K562 (cell line): ENCODE results near the gene RANBP3. TPM values are rescaled to one million over a fixed set of nuclear protein-coding genes. Genes with fewer than 3 reads are reported as not detected.

Experiments used
- ATAC-seq: fragments of 200-7000 bp; cut with Tn5 transposase; 3 replicates; pipeline ENCODE4 v1.9.1; 2020; ENCODE audit warnings: moderate library complexity
- BruUV-seq: library from RNA; stranded (reverse); fragments of 400-500 nt; replicated peaks from 2 replicates; lab custom pipeline; 2021; lab: Mats Ljungman, UMichigan
- CTCF ChIA-PET: fragments of 300-600 bp; formaldehyde crosslinking; extraction: SDS; loops from one replicate; lab custom pipeline; 2021; ENCODE audit warnings: low intra/inter-chr PET ratio; lab: Yijun Ruan, JAX
- POLR2A ChIA-PET: fragments of 300-600, 350-650 bp; sonication (Branson Sonifier 250); formaldehyde crosslinking; extraction: SDS; loops from one replicate; lab custom pipeline; 2021; ENCODE audit warnings: antibody characterized with exemption, inconsistent platforms; lab: Yijun Ruan, JAX
- DNase-seq, 4 experiments: peaks; one replicate each; pipeline versions ENCODE4 v3.0.0 to v3.0.0-alpha.2; 2011 to 2018; ENCODE audit warnings: low spot score in 3 of 4, mixed read lengths in 3 of 4; ENCODE audit errors: extremely low read depth in 1 of 4
- FAIRE-seq: peaks from 2 replicates; lab custom pipeline; 2011; peaks lifted over from hg19 to GRCh38; lab: Jason Lieb, UNC
- H2AFZ ChIP-seq: 2 replicates; pipeline ENCODE4 v1.6.0; 2011; ENCODE audit warnings: low read depth, low read length, control low read depth, inconsistent platforms
- H3K27ac ChIP-seq: fragments of 200-600 bp; 3 replicates; pipeline ENCODE4 v1.8.0; 2011; ENCODE audit warnings: low read depth, mild to moderate bottlenecking, control low read depth, inconsistent platforms, low read length, moderate library complexity, mixed read lengths; ENCODE audit errors: extremely low read depth
- H3K27me3 ChIP-seq, 2 experiments: fragments of 300-600 bp in 1 of 2; 2 replicates in 1 of 2; 3 replicates in 1 of 2; pipeline versions ENCODE4 v1.6.0 to v1.8.0; 2011; ENCODE audit warnings: inconsistent platforms in 2 of 2, low read length in 2 of 2, mild to moderate bottlenecking in 1 of 2, mixed read lengths in 1 of 2, moderate library complexity in 1 of 2; ENCODE audit not compliant: control insufficient read depth in 2 of 2, insufficient read depth in 2 of 2
- H3K36me3 ChIP-seq: fragments of 300-600 bp; 3 replicates; pipeline ENCODE4 v1.8.0; 2011; ENCODE audit warnings: mild to moderate bottlenecking, low read length, inconsistent platforms; ENCODE audit not compliant: control insufficient read depth, insufficient read depth
- H3K4me1 ChIP-seq, 2 experiments: fragments of 200-600 bp in 1 of 2; replicated peaks in 1 of 2; 2 replicates in 1 of 2; 3 replicates in 1 of 2; pipeline versions ENCODE4 v1.5.1 to v1.8.0; 2011; ENCODE audit warnings: inconsistent platforms in 2 of 2, low read length in 2 of 2, mild to moderate bottlenecking in 1 of 2, mixed read lengths in 1 of 2, moderate library complexity in 1 of 2; ENCODE audit not compliant: control insufficient read depth in 2 of 2, insufficient read depth in 2 of 2
- H3K4me2 ChIP-seq: 2 replicates; pipeline ENCODE4 v1.6.1; 2011; ENCODE audit warnings: low read length, control low read depth, inconsistent platforms, mixed read lengths; ENCODE audit not compliant: insufficient read depth
- H3K4me3 ChIP-seq: fragments of 200-600 bp; sonication (generic), shearing (Covaris generic); 2 replicates; pipeline ENCODE4 v1.5.1; 2016; ENCODE audit warnings: control low read depth, inconsistent platforms
- H3K79me2 ChIP-seq: fragments of 200-600 bp; 3 replicates; pipeline ENCODE4 v1.8.0; 2011; ENCODE audit warnings: low read length, inconsistent platforms; ENCODE audit not compliant: control insufficient read depth, insufficient read depth
- H3K9ac ChIP-seq, 2 experiments: 2 replicates each; pipeline versions ENCODE4 v1.6.0 to v1.6.1; 2011; ENCODE audit warnings: low read depth in 2 of 2, low read length in 2 of 2, control low read depth in 1 of 2, inconsistent platforms in 1 of 2, mild to moderate bottlenecking in 1 of 2, mixed read lengths in 1 of 2; ENCODE audit not compliant: insufficient read depth in 1 of 2
- H3K9me1 ChIP-seq: one replicate; pipeline ENCODE4 v1.6.0; 2011; ENCODE audit warnings: inconsistent platforms, mild to moderate bottlenecking, low read length, moderate library complexity; ENCODE audit not compliant: control insufficient read depth, insufficient read depth
- H3K9me3 ChIP-seq: replicated peaks from 2 replicates; pipeline ENCODE4 v1.5.1; 2011; ENCODE audit warnings: low read depth, low read length, inconsistent platforms; ENCODE audit not compliant: control insufficient read depth, insufficient read depth
- H4K20me1 ChIP-seq: replicated peaks from 2 replicates; pipeline ENCODE4 v1.6.1; 2011; ENCODE audit warnings: low read length, inconsistent platforms, mixed read lengths; ENCODE audit not compliant: control insufficient read depth, insufficient read depth
- FOXA1 ChIP-seq: fragments of 450-650 bp; IDR thresholded peaks from 2 replicates; pipeline ENCODE4 v1.6.1; 2016; ENCODE audit warnings: mild to moderate bottlenecking, borderline replicate concordance
- KAT2B ChIP-seq: IDR thresholded peaks from one replicate; pipeline ENCODE4 v1.6.1; 2012; ENCODE audit warnings: low read depth, mild to moderate bottlenecking, control low read depth, inconsistent platforms, low read length, moderate library complexity
- ZNF124 ChIP-seq: sonication (generic); formaldehyde crosslinking; IDR thresholded peaks from 2 replicates; pipeline ENCODE4 v1.8.1; 2022; ENCODE audit warnings: missing genetic modification reagents
- WGBS: fragments of 100-300 bp; shearing (Covaris generic); methylation state at CpG from one replicate; pipeline ENCODE4 v1.1.6; 2016; ENCODE audit warnings: low coverage, mixed read lengths; ENCODE audit not compliant: insufficient coverage; ENCODE audit errors: missing lambda C conversion rate; 5-methylcytosine and 5-hydroxymethylcytosine counted together
- in situ Hi-C: fragments of 300-500 bp; cut with MboI; formaldehyde crosslinking; loops from 4 replicates; pipeline ENCODE4 v1.15.0; 2018; ENCODE audit warnings: inconsistent platforms, mixed read lengths
- intact Hi-C: fragments of 100-400 bp; cut with micrococcal nuclease; formaldehyde crosslinking; loops from 2 replicates; pipeline ENCODE4 v1.14.2; 2022
- polyA plus RNA-seq, 8 experiments: library from polyadenylated mRNA; depleted of rRNA in 4 of 8; stranded (reverse) in 5 of 8; unstranded in 3 of 8; fragments of >200 nt; fragmentation: Nextera tagmentation in 2 of 8; fragmentation: Illumina TruSeq in 1 of 8; extraction: Ambion mirVana in 2 of 8; extraction: Trizol in 1 of 8; gene quantifications; 2 replicates each; pipeline versions ENCODE4 v1.2.1 to v1.2.3, GENCODE V29; 2011 to 2014; ENCODE audit warnings: inconsistent platforms in 1 of 8, missing spikeins in 1 of 8
- total RNA-seq, 7 experiments: library from RNA; depleted of rRNA in 6 of 7; stranded (reverse); fragments of >200 nt in 6 of 7; fragmentation: Illumina TruSeq in 2 of 7; extraction: Trizol in 2 of 7; gene quantifications; 2 replicates each; pipeline versions ENCODE4 v1.2.1 to v1.2.3, GENCODE V29; 2011 to 2021; ENCODE audit warnings: low replicate concordance in 1 of 7
- TF ChIP-seq, protein P1 (sequence below), 2 experiments: fragments of 450-650 bp in 1 of 2; sonication (generic) in 1 of 2; formaldehyde crosslinking in 1 of 2; IDR thresholded peaks; 2 replicates each; pipeline versions ENCODE4 v1.7.1 to v1.9.0; 2016 to 2022; ENCODE audit warnings: inconsistent platforms in 1 of 2, mild to moderate bottlenecking in 1 of 2, missing genetic modification reagents in 1 of 2

Gene RANBP3
- total and polyA plus RNA-seq, 9 of the 15 experiments (the other 6 are each of a cell fraction or from before 2014, with no cell fraction given) = 0.90 to 95.1 (median 63.2) TPM

DNA sequence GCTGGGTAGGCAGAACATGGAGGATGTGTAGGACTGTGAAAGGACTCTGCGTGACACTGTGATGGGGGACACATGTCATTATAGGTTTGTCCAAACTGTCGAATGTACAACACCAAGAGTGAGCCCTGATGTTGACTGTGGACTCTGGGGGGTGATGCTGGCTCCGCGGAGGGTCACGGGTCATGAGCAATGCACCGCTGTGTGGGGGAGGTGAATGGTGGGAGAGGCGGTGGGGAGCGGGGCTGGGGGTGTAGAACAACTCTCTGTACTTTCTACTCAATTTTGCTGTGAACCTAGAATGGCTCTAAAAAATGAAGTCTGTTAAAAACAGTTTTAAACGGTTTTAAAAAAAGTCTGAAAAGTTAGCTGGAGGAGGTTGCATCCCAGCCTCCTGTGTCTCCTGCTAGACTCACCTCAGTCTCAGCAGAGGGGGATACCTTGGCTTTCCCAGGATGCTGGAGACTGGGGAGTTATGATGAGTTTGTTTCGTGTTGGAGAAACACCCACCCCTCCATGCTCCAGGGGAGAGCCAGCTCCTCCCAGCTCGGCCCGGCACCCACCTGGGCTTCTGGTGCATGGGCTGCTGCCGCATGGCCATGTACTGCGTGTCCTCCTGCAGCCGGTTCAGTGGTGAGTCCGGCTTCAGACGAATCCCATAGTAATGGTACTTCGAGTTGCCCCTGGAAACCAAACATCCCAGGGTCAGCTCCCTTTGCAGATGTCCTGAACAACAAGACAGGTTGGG is 34.7 kb upstream of the RANBP3 start:
- DNase-seq (no peak), ATAC-seq (no peak), FAIRE-seq (no peak)
- Histone ChIP-seq H2AFZ (no peak overlapping the region), H3K27me3 (no peaks in the 10 kb centered on the region; a peak in 1 of 5 replicates), H3K4me1 (peaks cover 0 to 14% of the 10 kb centered on the region in 2 experiments; a peak in 1 of 5 replicates), H3K27ac (no peak overlapping the region), H4K20me1 (no peaks in the 10 kb centered on the region; the same call in 1 of the 2 replicates), H3K4me2 (no peak overlapping the region), H3K79me2 (no peaks in the 10 kb centered on the region), H3K4me3 (no peak overlapping the region), H3K9me3 (no peaks in the 10 kb centered on the region), H3K9ac (no peak overlapping the region), H3K36me3 (no peaks in the 10 kb centered on the region; the same call in 2 of the 3 replicates), H3K9me1 (no peaks in the 10 kb centered on the region)
- TF ChIP-seq ZNF124 (CRISPR knock-in tag) = no peak
- in situ Hi-C loops (no loop called here), intact Hi-C loops (no loop called here)
- 64% methylated on average over 17 of the region's 18 CpGs for WGBS
- ChIA-PET POLR2A (interaction anchor here (0.5 to 1.1 kb wide), 3 partner anchors 12 to 323 kb away, joined by 3 to 5 read pairs (median 4); partner anchors contain the start of gene RPL36), CTCF (no interaction called here)
- no TSS peak for BruUV-seq

DNA sequence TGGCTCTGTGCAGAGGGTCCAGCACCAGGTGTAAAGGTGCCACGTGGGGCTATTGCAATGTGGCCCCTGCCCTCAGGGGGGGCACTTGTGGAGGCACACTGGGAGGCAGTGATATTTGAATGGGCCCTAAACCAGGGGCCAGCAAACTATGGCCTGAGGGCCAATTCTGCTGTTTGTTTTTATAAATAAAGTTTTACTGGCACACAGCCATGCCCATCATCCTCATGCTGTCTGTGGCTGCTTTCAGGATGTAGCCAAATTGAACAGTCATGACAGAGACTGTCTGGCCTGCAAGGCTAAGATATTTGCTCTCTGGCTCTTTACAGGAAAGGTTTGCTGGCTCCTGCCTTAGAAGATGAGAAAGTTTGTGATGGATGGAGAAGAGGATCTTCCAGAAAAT is 33.9 kb upstream of the RANBP3 start:
- ChIA-PET CTCF (no interaction called here), POLR2A (no interaction called here)
- Histone ChIP-seq H4K20me1 (no peaks in the 10 kb centered on the region; the same call in 1 of the 2 replicates), H3K27ac (no peak overlapping the region), H3K79me2 (no peaks in the 10 kb centered on the region), H3K4me2 (no peak overlapping the region), H2AFZ (no peak overlapping the region), H3K27me3 (no peaks in the 10 kb centered on the region; a peak in 1 of 5 replicates), H3K4me1 (peaks cover 0 to 12% of the 10 kb centered on the region in 2 experiments; a peak in 1 of 5 replicates), H3K9ac (0 out of 4 replicates have a peak overlapping the region, but pooled peaks of 1 of the 2 experiments have one; percentile 31), H3K9me1 (no peaks in the 10 kb centered on the region), H3K36me3 (no peaks in the 10 kb centered on the region; the same call in 2 of the 3 replicates), H3K9me3 (no peaks in the 10 kb centered on the region), H3K4me3 (no peak overlapping the region)
- no TSS peak for BruUV-seq
- DNase-seq = no peak
- intact Hi-C loops = no loop called here
- in situ Hi-C loops = no loop called here
- ATAC-seq = no peak
- no peak for FAIRE-seq
- WGBS = 9% methylated on average over 1 of the region's 1 CpG
- no peak for TF ChIP-seq FOXA1
- no peak for TF ChIP-seq KAT2B
- TF ChIP-seq, protein P1, sequence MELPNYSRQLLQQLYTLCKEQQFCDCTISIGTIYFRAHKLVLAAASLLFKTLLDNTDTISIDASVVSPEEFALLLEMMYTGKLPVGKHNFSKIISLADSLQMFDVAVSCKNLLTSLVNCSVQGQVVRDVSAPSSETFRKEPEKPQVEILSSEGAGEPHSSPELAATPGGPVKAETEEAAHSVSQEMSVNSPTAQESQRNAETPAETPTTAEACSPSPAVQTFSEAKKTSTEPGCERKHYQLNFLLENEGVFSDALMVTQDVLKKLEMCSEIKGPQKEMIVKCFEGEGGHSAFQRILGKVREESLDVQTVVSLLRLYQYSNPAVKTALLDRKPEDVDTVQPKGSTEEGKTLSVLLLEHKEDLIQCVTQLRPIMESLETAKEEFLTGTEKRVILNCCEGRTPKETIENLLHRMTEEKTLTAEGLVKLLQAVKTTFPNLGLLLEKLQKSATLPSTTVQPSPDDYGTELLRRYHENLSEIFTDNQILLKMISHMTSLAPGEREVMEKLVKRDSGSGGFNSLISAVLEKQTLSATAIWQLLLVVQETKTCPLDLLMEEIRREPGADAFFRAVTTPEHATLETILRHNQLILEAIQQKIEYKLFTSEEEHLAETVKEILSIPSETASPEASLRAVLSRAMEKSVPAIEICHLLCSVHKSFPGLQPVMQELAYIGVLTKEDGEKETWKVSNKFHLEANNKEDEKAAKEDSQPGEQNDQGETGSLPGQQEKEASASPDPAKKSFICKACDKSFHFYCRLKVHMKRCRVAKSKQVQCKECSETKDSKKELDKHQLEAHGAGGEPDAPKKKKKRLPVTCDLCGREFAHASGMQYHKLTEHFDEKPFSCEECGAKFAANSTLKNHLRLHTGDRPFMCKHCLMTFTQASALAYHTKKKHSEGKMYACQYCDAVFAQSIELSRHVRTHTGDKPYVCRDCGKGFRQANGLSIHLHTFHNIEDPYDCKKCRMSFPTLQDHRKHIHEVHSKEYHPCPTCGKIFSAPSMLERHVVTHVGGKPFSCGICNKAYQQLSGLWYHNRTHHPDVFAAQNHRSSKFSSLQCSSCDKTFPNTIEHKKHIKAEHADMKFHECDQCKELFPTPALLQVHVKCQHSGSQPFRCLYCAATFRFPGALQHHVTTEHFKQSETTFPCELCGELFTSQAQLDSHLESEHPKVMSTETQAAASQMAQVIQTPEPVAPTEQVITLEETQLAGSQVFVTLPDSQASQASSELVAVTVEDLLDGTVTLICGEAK (IDR thresholded peaks at IDR 0.05) = peak; percentile 88
- TF ChIP-seq, protein P1 (CRISPR knock-in tag; IDR thresholded peaks at IDR 0.05) = peak; percentile 66
